Omental fat pad (tissue), 4 donors: Measurements from ENCODE around the gene GAS6. TPM values are rescaled to one million over a fixed set of nuclear protein-coding genes. Genes with fewer than 3 reads are reported as not detected.

Experiments
- ATAC-seq: fragments of 150-250 bp; one replicate; pipeline ENCODE4 v1.9.1; 2016; ENCODE audit warnings: mild to moderate bottlenecking, moderate library complexity; ENCODE audit not compliant: low FRiP score
- DNase-seq: peaks from one replicate; pipeline ENCODE4 v3.0.0-alpha.2; 2019; ENCODE audit warnings: low spot score
- CTCF ChIP-seq, 3 donors: fragments of 450-650 bp; IDR thresholded peaks; one replicate each; pipeline ENCODE4 v1.5.1; 2016 to 2017; ENCODE audit warnings: antibody characterized with exemption in 3 of 3, mild to moderate bottlenecking in 3 of 3, moderate library complexity in 2 of 3
- total RNA-seq, 4 donors: library from RNA; depleted of rRNA; stranded (reverse); fragments of >200 nt; gene quantifications; one replicate each; pipeline ENCODE4 v1.1.0, GENCODE V29; 2016

Gene GAS6
- total RNA-seq, 4 donors from 2014 or later, result 129 to 207 (median 164) TPM

- TF ChIP-seq CTCF (IDR thresholded peaks at IDR 0.05), result no peak
- DNase-seq, result no peak
- ATAC-seq, result no peak
These were observed 22.6 kb downstream of the GAS6 start for GRCh38 chr13:113841353-113841650.

- no peak for DNase-seq
- no peak for ATAC-seq
- TF ChIP-seq CTCF (IDR thresholded peaks at IDR 0.05), result no peak
These were observed 23.1 kb downstream of the GAS6 start for GRCh38 chr13:113840541-113841352.

- TF ChIP-seq CTCF (IDR thresholded peaks at IDR 0.05), result no peak
- ATAC-seq (peak; percentile 35), DNase-seq (no peak)
These were observed 24.2 kb downstream of the GAS6 start for GRCh38 chr13:113839536-113840204.

- ATAC-seq, result no peak
- DNase-seq, result no peak
- TF ChIP-seq CTCF (IDR thresholded peaks at IDR 0.05), result no peak
These were observed 25.1 kb downstream of the GAS6 start for GRCh38 chr13:113838711-113839201.

GRCh38 chr13:113837560-113838355 lies 26.1 kb downstream of the GAS6 start:
- peak; percentile 97 for ATAC-seq
- peak; percentile 66 for DNase-seq
- no peak for TF ChIP-seq CTCF (IDR thresholded peaks at IDR 0.05)

GRCh38 chr13:113836768-113837559 lies 26.9 kb downstream of the GAS6 start:
- ATAC-seq, result peak; percentile 24
- no peak for DNase-seq
- no peak for TF ChIP-seq CTCF (IDR thresholded peaks at IDR 0.05)
